ENCODE results near the gene NFATC1.

DNA sequence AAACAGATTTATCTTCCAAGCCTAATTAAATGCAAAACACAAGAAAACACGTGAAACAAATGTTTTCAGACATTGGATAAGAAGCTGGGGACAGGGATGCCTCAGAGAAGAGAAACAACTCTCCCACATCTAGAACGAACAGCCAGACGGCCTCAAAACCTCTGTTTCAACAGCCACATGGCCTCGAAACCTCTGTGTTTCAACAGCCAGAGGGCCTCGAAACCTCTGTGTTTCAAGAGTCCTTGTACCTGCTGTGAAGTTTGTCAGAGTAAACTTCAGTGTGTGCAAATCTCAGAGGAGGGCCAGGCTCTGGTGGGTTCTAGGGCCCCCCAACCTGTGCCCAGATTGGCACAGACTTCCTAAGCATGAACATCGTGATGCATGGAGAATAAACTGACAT, 43.3 kb upstream of the NFATC1 start:
- TF ChIP-seq, protein P1, sequence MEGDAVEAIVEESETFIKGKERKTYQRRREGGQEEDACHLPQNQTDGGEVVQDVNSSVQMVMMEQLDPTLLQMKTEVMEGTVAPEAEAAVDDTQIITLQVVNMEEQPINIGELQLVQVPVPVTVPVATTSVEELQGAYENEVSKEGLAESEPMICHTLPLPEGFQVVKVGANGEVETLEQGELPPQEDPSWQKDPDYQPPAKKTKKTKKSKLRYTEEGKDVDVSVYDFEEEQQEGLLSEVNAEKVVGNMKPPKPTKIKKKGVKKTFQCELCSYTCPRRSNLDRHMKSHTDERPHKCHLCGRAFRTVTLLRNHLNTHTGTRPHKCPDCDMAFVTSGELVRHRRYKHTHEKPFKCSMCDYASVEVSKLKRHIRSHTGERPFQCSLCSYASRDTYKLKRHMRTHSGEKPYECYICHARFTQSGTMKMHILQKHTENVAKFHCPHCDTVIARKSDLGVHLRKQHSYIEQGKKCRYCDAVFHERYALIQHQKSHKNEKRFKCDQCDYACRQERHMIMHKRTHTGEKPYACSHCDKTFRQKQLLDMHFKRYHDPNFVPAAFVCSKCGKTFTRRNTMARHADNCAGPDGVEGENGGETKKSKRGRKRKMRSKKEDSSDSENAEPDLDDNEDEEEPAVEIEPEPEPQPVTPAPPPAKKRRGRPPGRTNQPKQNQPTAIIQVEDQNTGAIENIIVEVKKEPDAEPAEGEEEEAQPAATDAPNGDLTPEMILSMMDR (conservative IDR thresholded peaks at IDR 0.05) = no peak
- no peak for TF ChIP-seq ZFX (IDR thresholded peaks at IDR 0.05)

All from C4-2B (cell line).